Medulla oblongata (tissue), 1 donor: ENCODE measurements around the gene MTCH2.
"Not testable (repeated sequence)": the region's sequence is repeated elsewhere in the genome, so short reads cannot be mapped to it uniquely, and the experiment has no call there.

Source experiments
- DNase-seq: peaks from one replicate; pipeline ENCODE4 v3.0.0-alpha.2; 2015; ENCODE audit errors: extremely low spot score

Gene MTCH2

GRCh38 chr11:47642099-47642855 is at the start of gene MTCH2:
Gene MTCH2 (minus strand): TSS chr11:47642559. CDS start chr11:47642465, 94 bp downstream.
- DNase-seq, result peak; percentile 99

- no peak for DNase-seq
These were observed 49.6 kb upstream of the MTCH2 start for GRCh38 chr11:47691979-47692378.

- DNase-seq, result no peak
These were observed 47.1 kb upstream of the MTCH2 start for GRCh38 chr11:47689480-47689879.

GRCh38 chr11:47688991-47689390 is 46.6 kb upstream of the MTCH2 start:
- no peak for DNase-seq

- DNase-seq, result no peak
These were observed 45.8 kb upstream of the MTCH2 start for GRCh38 chr11:47688111-47688510.

GRCh38 chr11:47686704-47687103 is 44.3 kb upstream of the MTCH2 start:
- DNase-seq, result not testable (repeated sequence)

- DNase-seq, result no peak
These were observed 43.8 kb upstream of the MTCH2 start for GRCh38 chr11:47686151-47686550.

- no peak for DNase-seq
These were observed 33.5 kb upstream of the MTCH2 start for GRCh38 chr11:47675851-47676250.

- no peak for DNase-seq
These were observed 29.9 kb upstream of the MTCH2 start for GRCh38 chr11:47672283-47672730.

GRCh38 chr11:47669856-47670255 is 27.5 kb upstream of the MTCH2 start:
- DNase-seq, result no peak

GRCh38 chr11:47668665-47669064 is 26.3 kb upstream of the MTCH2 start:
- DNase-seq, result no peak

- DNase-seq, result no peak
These were observed 25.2 kb upstream of the MTCH2 start for GRCh38 chr11:47667555-47667954.

GRCh38 chr11:47667135-47667534 is 24.8 kb upstream of the MTCH2 start:
- DNase-seq, result no peak

- not testable (repeated sequence) for DNase-seq
These were observed 22.6 kb upstream of the MTCH2 start for GRCh38 chr11:47664936-47665335.

GRCh38 chr11:47661245-47661644 is 18.9 kb upstream of the MTCH2 start:
- no peak for DNase-seq

GRCh38 chr11:47659276-47659675 is 16.9 kb upstream of the MTCH2 start:
- no peak for DNase-seq

- DNase-seq, result no peak
These were observed 14.0 kb upstream of the MTCH2 start for GRCh38 chr11:47656260-47656885.

- DNase-seq, result no peak
These were observed 9.6 kb upstream of the MTCH2 start for GRCh38 chr11:47651818-47652469.

- no peak for DNase-seq
These were observed 6.9 kb upstream of the MTCH2 start for GRCh38 chr11:47649276-47649675.

GRCh38 chr11:47646019-47646418 is 3.7 kb upstream of the MTCH2 start:
- no peak for DNase-seq

- no peak for DNase-seq
These were observed 3.1 kb upstream of the MTCH2 start for GRCh38 chr11:47645500-47645899.

- DNase-seq, result peak; percentile 78
These were observed 710 bp downstream of the MTCH2 start for GRCh38 chr11:47641600-47642098.

- DNase-seq, result peak; percentile 30
These were observed 1.9 kb downstream of the MTCH2 start for GRCh38 chr11:47640506-47640905.
